LHCN-M2 (cell line): ENCODE results near the gene C1orf35. TPM values are rescaled to one million over a fixed set of nuclear protein-coding genes. Genes with fewer than 3 reads are reported as not detected.

Experiments
- DNase-seq: peaks from one replicate; pipeline ENCODE4 v3.0.0-alpha.2; 2012; ENCODE audit warnings: low read depth
- total RNA-seq: library from RNA; depleted of rRNA; stranded (reverse); fragments of >200 nt; gene quantifications from 2 replicates; pipeline ENCODE4 v1.2.3, GENCODE V29; 2014; rRNA removed

The C1orf35 gene
- total RNA-seq, 1 experiment from 2014 or later: 16.3 TPM

DNA sequence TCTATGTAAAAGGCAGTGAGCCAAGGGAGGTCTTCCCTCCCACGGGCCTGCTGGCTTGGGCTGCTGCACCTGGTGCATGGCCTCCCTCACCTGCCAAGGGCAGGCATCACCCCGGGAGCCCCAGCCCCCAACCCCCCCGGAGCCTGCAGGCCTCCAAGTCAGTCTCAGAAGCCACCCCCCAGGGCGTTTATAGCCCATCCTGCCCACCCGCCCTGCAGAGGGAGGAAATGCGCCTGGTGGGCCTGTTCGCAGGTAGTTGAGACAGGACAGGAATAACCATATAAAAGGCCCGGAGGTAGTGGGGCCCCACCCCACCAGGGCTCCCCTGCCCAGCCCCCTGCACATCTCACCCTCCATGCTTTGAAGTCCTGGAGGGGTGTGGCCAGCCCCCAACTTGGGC lies 38.8 kb downstream of the C1orf35 start:
- no peak for DNase-seq

DNA sequence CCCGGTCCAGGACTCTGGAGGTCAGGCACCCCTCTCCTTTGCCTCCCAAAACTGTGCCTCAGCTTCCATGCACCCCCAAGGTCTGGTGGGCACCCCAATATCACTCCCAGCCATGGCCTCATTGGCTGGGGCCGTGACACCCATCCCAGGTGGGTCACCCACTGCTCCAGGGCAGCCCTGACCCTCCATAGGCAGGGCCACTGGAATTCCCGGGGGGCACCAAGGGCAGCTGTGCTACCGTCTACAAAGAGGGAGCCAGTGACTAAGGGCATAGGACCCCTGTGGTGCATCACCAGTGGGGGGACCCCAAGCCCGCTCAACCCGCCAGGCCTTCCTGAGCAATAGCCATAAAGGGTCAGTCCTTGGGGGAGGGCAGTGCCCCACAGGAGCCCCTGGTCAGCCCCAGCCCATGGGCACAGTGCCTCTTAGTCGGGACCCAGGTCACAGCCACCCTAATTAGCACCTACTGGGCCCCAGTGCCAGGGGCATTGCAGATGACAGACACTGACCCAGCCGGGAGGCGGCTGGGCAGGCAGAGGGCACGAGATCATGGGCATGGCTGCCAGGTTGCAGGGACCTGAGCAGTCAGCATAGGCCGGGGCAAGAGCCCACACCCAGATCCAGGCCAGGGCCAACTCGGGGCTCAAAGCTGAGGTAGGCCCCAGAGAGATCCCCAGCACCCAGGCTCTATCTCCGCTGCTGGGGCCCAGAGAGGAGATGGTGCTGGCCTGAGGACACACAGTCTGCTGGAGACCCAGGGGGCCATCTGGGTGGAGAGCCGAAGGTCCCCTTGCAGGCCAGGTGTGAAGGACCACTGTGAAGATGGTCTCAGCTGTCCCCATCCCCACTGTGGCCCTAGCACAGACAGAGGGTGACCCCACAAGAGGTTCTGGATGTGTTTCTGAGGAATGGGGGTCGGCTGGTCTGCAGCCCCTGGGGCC lies 39.6 kb downstream of the C1orf35 start:
- no peak for DNase-seq

DNA sequence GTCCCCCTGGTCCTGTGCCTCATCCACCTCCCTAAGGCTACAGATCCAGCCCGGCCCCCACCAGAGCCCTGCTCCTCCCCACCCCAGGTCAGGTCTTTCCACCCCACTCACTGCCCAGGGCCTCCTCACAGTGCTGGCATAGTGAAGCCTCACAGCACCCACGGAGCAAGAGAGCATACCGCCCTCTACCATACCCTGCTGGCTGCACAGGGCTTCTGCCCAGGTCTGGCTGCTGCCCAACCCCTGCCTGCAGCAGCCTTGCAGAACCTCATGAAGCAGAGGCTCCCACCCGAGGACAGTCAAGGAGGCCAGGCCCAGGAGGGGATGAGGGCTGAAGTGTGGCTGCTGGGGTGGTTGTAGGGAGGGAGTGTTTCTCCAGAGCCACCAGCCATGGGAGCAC lies 40.3 kb downstream of the C1orf35 start:
- no peak for DNase-seq

DNA sequence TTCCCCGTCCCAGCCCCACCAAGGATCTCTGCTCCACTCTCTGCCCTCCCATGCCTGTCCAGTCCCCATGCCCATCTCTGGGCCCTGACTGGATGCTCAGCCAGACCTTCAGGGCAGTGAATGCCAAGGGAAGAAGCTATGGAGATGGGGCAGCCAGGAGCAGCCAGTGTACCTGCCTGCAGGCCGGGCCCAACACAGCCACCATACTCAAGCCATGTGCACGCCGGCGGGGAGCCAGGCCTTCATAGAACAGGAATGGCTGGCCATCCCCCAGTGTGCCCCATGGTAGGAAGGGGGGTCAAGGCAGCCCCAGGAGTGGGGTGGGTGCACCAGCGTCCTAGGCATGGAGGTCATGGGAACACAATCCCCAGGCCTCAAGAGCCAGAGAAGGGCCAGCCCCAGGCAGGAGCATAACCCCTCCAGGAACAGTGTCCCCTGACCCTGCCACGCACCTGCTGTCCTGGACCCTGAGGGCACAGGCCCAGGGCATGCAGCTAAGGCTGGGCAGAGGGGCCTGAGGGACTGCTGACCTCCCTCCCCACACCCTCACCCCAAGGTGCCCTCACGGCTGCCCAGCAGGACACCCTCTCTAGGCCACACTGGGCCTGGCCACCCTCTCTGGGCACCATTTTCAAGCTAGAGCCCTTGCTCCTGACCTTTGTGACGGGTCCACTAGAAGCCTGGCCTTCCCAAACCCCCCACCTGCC lies 40.9 kb downstream of the C1orf35 start:
- no peak for DNase-seq

DNA sequence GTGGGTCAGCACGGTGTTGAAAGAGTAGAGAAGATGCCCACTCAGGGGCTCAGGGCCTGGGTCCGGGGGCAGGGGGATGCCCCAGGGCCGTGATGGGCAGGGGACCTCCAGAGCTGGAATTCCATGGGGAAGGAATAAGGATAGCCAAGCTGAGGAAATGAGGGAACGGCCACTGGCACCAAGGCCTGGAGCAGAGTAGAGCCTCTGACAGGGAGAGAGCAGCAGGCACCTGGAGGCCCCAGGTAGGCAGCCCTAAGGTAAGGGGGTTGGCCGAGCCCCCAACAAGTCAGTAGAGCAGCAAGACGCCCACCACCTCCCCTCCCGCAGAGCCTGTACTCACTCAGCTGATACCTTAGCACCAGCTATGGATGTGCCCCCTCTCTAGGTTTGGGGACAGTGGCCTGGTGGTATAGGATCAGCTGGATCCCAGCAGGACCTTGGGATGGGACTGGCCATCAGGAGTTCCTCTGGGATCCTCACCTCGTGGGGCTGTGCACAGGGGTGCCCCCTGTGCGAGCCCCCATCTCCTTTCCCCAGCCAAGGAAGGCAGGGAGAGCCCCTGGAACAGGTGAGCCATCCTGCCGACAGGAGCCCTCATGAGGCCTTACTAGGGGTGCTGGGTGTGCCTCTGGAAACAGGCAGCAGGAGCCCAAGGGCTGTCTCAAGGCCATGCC lies 41.6 kb downstream of the C1orf35 start:
- DNase-seq: no peak

DNA sequence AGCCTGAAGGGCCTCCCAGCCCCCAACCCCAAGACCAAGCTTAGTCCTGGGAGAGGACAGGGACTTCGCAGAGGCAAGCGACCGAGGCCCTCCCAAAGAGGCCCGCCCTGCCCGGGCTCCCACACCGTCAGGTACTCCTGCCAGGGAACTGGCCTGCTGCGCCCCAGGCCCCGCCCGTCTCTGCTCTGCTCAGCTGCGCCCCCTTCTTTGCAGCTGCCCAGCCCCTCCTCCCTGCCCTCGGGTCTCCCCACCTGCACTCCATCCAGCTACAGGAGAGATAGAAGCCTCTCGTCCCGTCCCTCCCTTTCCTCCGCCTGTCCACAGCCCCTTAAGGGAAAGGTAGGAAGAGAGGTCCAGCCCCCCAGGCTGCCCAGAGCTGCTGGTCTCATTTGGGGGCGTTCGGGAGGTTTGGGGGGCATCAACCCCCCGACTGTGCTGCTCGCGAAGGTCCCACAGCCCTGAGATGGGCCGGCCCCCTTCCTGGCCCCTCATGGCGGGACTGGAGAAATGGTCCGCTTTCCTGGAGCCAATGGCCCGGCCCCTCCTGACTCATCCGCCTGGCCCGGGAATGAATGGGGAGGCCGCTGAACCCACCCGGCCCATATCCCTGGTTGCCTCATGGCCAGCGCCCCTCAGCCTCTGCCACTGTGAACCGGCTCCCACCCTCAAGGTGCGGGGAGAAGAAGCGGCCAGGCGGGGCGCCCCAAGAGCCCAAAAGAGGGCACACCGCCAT lies 42.5 kb downstream of the C1orf35 start:
- no peak for DNase-seq

DNA sequence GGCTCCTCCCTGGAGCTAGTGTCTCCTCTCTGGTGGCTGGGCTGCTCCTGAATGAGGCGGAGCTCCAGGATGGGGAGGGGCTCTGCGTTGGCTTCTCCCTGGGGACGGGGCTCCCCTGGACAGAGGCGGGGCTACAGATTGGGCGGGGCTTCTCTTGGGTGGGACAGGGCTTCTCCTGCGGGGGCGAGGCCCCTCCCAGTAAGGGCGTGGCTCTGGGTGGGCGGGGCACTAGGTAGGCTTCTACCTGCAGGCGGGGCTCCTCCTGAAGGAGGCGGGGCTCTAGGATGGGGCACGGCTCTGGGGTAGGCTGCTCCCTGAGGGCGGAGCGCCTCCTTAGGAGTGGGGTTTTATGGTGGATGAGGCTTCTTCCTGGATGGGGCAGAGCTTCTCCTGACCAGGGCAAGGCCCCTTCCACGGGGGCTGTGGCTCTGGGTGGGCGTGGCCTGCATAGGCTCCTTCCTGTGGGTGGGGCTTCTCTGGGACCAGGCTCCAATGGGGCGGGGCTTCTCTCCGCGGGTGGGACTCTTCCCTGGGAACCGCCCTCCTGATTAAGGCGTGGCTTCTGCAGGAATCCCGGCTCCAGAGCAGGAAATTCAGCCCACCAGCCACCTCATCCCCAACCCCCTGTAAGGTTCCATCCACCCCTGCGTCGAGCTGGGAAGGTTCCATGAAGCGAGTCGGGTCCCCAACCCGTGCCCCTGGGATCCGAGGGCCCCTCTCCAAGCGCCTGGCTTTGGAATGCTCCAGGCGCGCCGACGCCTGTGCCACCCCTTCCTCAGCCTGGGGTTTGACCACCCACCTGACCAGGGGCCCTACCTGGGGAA lies 43.3 kb downstream of the C1orf35 start:
- no peak for DNase-seq

DNA sequence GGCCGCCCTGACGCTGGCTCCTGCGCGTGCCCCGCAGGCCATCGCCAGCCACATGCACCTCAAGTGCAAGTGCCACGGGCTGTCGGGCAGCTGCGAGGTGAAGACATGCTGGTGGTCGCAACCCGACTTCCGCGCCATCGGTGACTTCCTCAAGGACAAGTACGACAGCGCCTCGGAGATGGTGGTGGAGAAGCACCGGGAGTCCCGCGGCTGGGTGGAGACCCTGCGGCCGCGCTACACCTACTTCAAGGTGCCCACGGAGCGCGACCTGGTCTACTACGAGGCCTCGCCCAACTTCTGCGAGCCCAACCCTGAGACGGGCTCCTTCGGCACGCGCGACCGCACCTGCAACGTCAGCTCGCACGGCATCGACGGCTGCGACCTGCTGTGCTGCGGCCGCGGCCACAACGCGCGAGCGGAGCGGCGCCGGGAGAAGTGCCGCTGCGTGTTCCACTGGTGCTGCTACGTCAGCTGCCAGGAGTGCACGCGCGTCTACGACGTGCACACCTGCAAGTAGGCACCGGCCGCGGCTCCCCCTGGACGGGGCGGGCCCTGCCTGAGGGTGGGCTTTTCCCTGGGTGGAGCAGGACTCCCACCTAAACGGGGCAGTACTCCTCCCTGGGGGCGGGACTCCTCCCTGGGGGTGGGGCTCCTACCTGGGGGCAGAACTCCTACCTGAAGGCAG lies 44.0 kb downstream of the C1orf35 start:
- DNase-seq: no peak

DNA sequence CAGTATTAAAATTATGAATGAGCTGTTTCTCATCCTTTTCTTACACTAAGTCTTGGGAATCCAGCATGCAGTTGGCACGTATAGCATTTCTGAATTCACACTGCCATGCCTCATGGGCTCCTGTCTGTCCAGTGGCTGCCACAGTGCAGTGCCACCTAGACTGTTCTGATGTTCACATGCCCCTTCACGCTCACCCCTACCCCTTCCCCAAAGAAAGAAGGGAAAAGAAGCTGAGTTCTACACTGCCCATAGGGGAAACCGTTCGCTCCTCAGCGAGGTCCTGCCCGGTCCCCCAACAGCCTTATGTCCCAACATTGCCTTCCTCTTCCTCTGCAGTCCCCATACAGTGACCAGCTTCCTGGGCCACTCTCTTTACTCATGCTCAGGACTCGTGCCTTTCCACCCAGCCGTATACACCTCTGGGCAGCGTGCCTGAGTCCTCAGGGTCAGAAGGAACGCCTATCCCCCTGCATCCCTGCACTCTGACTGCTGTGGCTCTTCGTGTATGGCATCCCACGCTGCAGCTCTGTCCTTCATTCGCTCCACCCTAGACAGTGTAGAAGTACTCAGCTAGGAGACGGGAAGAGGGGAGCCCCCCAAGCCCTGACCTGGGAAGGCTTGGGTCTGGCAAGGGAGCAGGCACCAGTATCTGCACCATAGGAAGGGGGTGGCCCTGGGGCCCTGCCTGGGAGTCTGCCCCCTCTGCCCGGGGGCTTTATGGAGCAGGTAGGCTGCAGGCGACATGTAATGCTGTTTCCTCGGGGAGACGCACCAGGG lies 44.8 kb downstream of the C1orf35 start:
- DNase-seq: no peak

Other genes with a start within 250 kb of the C1orf35 start
- 3.5 and 4.3 TPM in 2 replicates for gene WNT9A, start 155.4 kb downstream of the C1orf35 start, total RNA-seq
- not detected in 2 replicates for gene WNT3A, start 96.3 kb downstream of the C1orf35 start, total RNA-seq
- 354 and 378 TPM in 2 replicates for gene ARF1, start 20.6 kb downstream of the C1orf35 start, total RNA-seq
- gene MRPL55, start 6.0 kb upstream of the C1orf35 start, total RNA-seq: 55.0 and 78.6 TPM in 2 replicates
- gene GUK1, start 37.0 kb upstream of the C1orf35 start, total RNA-seq: 376 and 378 TPM in 2 replicates
- 0.63 and 0.77 TPM in 2 replicates for gene GJC2, start 46.6 kb upstream of the C1orf35 start, total RNA-seq
- 2.6 and 5.1 TPM in 2 replicates for gene IBA57, start 62.5 kb upstream of the C1orf35 start, total RNA-seq
- 2.1 TPM in 2 replicates for gene OBSCN, start 104.7 kb upstream of the C1orf35 start, total RNA-seq